GM18505 (cell line): ENCODE data around the gene FUZ.

ENCODE experiments used
- ATAC-seq: cut with Tn5 transposase; IDR thresholded peaks from one replicate; pipeline ENCODE4 v1.9.1; 2021; ENCODE audit not compliant: unreplicated experiment
- POLR2A ChIP-seq: IDR thresholded peaks from 4 replicates; pipeline ENCODE4 v1.6.1; 2011; ENCODE audit warnings: borderline replicate concordance; ENCODE audit not compliant: insufficient read depth, insufficient read length; ENCODE audit errors: extremely low read depth

The FUZ gene

GRCh38 chr19:49764341-49764740 lies 48.8 kb downstream of the FUZ start:
- ATAC-seq: no peak
- no peak for TF ChIP-seq POLR2A

- ATAC-seq: no peak
- TF ChIP-seq POLR2A: no peak
Observed at GRCh38 chr19:49763230-49763629, 49.9 kb downstream of the FUZ start, which contains the start of gene TSKS. TSKS (minus strand) TSS chr19:49763306; CDS start chr19:49763247, 59 bp downstream.

- ATAC-seq: no peak
- no peak for TF ChIP-seq POLR2A
Observed at GRCh38 chr19:49761625-49762311, 51.3 kb downstream of the FUZ start.

- ATAC-seq: no peak
- TF ChIP-seq POLR2A: no peak
Observed at GRCh38 chr19:49761249-49761624, 51.9 kb downstream of the FUZ start.

GRCh38 chr19:49758292-49758691 lies 54.8 kb downstream of the FUZ start:
- no peak for TF ChIP-seq POLR2A
- no peak for ATAC-seq
